ENCODE measurements around the gene ZNF561.
A peak's percentile ranks its signal among the peaks of the same experiment; 100 is the strongest.
"Not testable (repeated sequence)": the region's sequence is repeated elsewhere in the genome, so short reads cannot be mapped to it uniquely, and the experiment has no call there.

Gene ZNF561

GRCh38 chr19:9621156-9622037, at the start of gene ZNF561:
TSS of gene ZNF561 (minus strand) at chr19:9621232. CDS start at chr19:9619456, 1,776 bp downstream.
- DNase-seq (ENCODE audit: low read depth in 2 of 2) = peak; percentile 74 to 77

GRCh38 chr19:9668544-9668943, 47.5 kb upstream of the ZNF561 start:
- no peak for DNase-seq (ENCODE audit: low read depth in 2 of 2)

GRCh38 chr19:9667898-9668297, 46.9 kb upstream of the ZNF561 start:
- no peak for DNase-seq (ENCODE audit: low read depth in 2 of 2)

- DNase-seq (ENCODE audit: low read depth in 2 of 2) = no peak
These were observed 37.7 kb upstream of the ZNF561 start for GRCh38 chr19:9658769-9659168.

DNA sequence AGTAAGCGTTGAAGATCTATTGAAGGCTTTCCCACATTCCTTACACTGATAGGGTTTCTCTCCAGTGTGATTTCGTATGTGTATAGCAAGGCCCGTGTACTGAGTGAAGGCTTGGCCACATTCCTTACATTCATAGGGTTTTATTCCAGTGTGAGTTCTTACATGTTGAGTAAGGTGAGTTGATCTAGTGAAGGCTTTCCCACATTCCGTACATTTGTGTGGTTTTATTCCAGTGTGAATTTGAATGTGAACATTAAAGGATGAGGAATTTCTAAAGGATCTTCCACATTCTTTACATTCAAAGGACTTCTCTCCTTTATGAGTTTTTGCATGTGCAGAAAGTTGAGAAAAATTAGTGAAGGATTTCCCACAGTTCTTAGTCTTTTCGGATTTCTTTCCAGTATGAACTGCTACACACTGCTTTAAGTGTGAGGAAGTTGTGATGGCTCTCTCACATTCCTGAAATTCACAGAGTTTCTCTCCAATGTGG, 32.1 kb upstream of the ZNF561 start:
- not testable (repeated sequence) for DNase-seq (ENCODE audit: low read depth in 2 of 2)

DNA sequence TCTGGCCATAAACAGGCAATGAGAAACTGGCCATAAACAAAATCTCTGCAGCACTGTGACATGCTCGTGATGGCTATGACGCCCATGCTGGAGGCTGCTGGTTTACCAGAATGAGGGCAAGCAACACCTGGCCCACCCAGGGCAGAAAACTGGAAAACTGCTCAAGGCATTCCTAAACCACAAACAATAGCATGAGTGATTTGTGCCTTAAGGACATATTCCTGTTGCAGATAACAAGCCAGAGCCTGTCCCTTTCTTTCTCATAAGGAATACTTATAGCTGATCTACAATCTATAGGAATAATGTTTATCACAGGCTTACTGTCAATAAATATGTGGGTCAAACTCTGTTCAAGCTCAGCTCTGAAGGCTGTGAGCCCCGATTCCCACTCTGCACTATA, 30.4 kb upstream of the ZNF561 start:
- DNase-seq (ENCODE audit: low read depth in 2 of 2) = not testable (repeated sequence)

- no peak for DNase-seq (ENCODE audit: low read depth in 2 of 2)
These were observed 29.3 kb upstream of the ZNF561 start for GRCh38 chr19:9650345-9650744.

DNA sequence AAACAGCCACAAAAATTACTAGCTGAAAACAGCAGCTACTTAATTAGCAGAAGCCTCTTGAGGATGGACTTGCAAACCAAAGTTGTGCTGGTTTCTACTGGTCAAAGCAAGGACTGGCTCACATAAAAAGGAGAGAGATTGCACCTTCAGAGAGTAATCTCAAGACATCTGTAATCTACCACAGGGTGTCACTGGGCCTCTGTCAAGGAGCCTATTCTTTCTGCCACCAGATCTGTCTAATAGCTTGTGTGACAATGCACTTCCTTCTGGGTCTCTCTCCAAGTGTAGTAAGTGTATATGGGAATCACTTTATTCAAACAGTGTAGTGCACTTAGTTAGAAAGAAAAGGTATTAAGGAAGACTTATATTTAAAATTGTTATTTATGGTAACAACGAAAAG, 24.4 kb upstream of the ZNF561 start:
- DNase-seq (ENCODE audit: low read depth in 2 of 2) = no peak

GRCh38 chr19:9644472-9644871, 23.4 kb upstream of the ZNF561 start:
- DNase-seq (ENCODE audit: low read depth in 2 of 2) = no peak

- no peak for DNase-seq (ENCODE audit: low read depth in 2 of 2)
These were observed 20.8 kb upstream of the ZNF561 start for GRCh38 chr19:9641810-9642209.

DNA sequence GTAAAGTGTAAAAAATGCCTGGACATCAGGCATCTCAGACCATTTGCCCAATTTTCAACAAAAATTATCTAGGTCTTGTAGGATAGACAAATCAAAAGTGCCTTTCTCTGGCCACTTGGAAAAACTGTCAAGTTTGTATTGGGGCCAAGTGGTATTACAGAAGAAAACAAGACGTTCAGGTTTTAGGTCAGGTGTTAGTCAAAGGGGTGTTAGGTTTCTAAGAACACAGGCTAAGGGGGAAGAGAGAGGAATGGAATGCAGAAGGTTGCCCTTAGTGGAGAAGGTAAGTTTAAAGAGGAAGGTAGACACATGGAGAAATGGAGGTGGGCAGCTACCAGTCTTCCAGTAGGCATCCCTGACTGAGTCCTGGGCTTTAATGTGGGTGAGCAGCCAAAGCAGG, 19.9 kb upstream of the ZNF561 start:
- no peak for DNase-seq (ENCODE audit: low read depth in 2 of 2)

DNA sequence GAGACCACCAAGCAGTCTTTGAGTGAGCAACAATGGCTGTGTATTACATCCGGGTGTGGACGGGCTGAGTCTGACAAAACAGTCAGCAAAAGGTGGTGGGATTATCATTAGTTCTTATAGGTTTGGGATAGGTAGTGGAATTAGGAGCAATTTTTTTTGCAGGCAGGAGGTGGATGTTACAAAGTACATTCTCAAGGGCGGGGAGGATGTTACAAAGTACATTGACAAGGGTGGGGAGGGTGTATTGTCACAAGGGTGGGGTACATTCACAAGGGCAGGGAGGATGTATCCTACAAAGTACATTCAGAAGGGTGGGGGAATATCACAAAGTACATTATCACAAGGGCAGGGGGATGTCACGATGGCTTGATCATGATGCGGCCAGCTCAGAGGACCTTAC, 15.0 kb upstream of the ZNF561 start:
- no peak for DNase-seq (ENCODE audit: low read depth in 2 of 2)

GRCh38 chr19:9627856-9628255, 6.8 kb upstream of the ZNF561 start:
- DNase-seq (ENCODE audit: low read depth in 2 of 2) = no peak

- no peak for DNase-seq (ENCODE audit: low read depth in 2 of 2)
These were observed 1.5 kb upstream of the ZNF561 start for GRCh38 chr19:9622531-9622930.

DNA sequence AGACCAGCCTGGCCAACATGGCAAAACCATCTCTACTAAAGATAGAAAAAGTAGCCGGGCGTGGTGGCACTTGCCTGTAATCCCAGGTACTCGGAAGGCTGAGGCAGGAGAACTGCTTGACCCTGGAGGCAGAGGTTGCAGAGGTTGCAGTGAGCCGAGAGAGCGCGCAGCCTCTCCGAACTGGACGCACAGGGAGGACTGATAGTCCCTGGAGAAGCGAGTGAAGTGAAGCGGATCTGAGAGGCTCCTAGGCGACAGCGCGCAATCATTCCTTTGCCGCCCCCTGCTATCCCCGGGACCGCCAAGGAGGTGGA, 233 bp downstream of the ZNF561 start:
- DNase-seq (ENCODE audit: low read depth in 2 of 2) = no peak

GRCh38 chr19:9615844-9616243, 5.2 kb downstream of the ZNF561 start:
- DNase-seq (ENCODE audit: low read depth in 2 of 2) = no peak

DNA sequence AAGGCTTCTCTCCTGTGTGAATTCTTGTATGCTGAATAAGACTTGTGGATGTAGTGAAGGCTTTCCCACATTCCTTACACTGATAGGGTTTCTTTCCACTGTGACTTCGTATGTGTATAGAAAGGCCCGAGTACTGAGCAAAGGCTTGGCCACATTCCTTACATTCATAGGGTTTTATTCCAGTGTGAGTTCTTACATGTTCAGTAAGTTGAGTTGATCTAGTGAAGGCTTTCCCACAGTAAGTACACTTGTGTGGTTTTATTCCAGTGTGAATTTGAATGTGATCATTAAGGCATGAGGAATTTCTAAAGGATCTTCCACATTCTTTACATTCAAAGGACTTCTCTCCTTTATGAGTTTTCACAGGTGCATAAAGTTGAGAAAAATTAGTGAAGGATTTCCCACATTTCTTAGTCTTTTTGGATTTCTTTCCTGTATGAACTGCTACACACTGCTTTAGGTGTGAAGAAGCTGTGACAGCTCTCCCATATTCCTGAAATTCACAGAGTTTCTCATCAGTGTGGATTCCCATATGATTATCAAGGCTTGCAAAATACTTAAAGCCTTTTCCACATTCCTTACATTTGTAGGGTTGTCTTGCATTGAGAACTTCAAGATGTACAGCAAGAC, 10.4 kb downstream of the ZNF561 start:
- no peak for DNase-seq (ENCODE audit: low read depth in 2 of 2)

DNA sequence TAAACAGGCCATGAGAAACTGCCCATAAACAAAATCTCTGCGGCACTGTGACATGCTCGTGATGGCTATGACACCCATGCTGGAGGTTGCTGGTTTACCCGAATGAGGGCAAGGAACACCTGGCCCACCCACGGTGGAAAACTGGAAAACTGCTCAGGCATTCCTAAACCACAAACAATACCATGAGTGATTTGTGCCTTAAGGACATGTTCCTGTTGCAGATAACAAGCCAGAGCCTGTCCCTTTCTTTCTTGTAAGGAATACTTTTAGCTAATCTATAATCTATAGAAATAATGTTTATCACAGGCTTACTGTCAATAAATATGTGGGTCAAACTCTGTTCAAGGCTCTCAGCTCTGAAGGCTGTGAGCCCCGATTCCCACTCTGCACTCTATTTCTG, 12.1 kb downstream of the ZNF561 start:
- no peak for DNase-seq (ENCODE audit: low read depth in 2 of 2)

DNA sequence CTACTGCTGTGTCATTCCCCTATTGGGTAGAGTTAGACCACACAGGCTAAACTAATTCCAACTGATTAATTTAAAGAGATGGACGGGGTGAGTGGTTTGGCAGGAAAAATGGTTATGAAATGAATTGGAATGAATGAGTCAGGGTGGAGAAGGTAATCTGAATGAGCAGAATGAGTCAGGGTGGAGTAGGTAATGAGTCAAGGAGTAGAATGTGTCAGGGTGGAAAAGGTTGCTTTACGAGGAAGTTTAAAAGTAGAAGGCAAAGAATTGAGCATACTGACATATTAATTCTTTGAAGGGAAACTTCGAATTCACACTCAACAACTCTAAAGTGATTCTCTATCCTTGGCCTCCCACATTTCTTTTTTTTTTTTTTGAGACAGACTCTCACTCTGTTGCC, 24.0 kb downstream of the ZNF561 start:
- DNase-seq (ENCODE audit: low read depth in 2 of 2) = no peak

GRCh38 chr19:9586764-9587163, 34.3 kb downstream of the ZNF561 start:
- peak; percentile 60 to 71 for DNase-seq (ENCODE audit: low read depth in 2 of 2)

GRCh38 chr19:9584073-9584833, 36.8 kb downstream of the ZNF561 start, which contains the start of gene ZNF121:
TSS of gene ZNF121 (minus strand) at chr19:9584504. CDS start at chr19:9568097, 16,407 bp downstream.
- peak; percentile 63 to 68 for DNase-seq (ENCODE audit: low read depth in 2 of 2)

- not testable (repeated sequence) for DNase-seq (ENCODE audit: low read depth in 2 of 2)
These were observed 38.8 kb downstream of the ZNF561 start for GRCh38 chr19:9582081-9582725.

Data from stimulated activated CD8-positive, alpha-beta memory T cell treated with anti-CD3 and anti-CD28 coated beads, Interleukin-7, amount 100 ng/mL, for 1 hour (primary cell).